Measurements from ENCODE around the gene ADRA2C. TPM values are rescaled to one million over a fixed set of nuclear protein-coding genes. Genes with fewer than 3 reads are reported as not detected.

The ADRA2C gene
- total RNA-seq, 1 donor from 2014 or later = 0.32 TPM

GRCh38 chr4:3729188-3729881 is 36.9 kb upstream of the ADRA2C start:
- no peak for DNase-seq (ENCODE audit: extremely low spot score, unreplicated experiment)
- no peaks in the 10 kb centered on the region for H3K36me3 Mint-ChIP-seq (ENCODE audit: unreplicated experiment)
- no peak for TF ChIP-seq CTCF (IDR thresholded peaks at IDR 0.05)

GRCh38 chr4:3729882-3730226 is 36.3 kb upstream of the ADRA2C start:
- Mint-ChIP-seq H3K4me3 (ENCODE audit: unreplicated experiment) (no peak overlapping the region), H3K27ac (ENCODE audit: unreplicated experiment) (no peak overlapping the region), H3K9me3 (ENCODE audit: unreplicated experiment) (no peaks in the 10 kb centered on the region), H3K4me1 (ENCODE audit: unreplicated experiment) (no peaks in the 10 kb centered on the region), H3K36me3 (ENCODE audit: unreplicated experiment) (no peaks in the 10 kb centered on the region), H3K27me3 (ENCODE audit: unreplicated experiment) (no peaks in the 10 kb centered on the region)
- no peak for DNase-seq (ENCODE audit: extremely low spot score, unreplicated experiment)
- TF ChIP-seq CTCF (IDR thresholded peaks at IDR 0.05) = no peak

More at GRCh38 chr4:3729188-3729881, 36.9 kb upstream of the ADRA2C start:
- no peaks in the 10 kb centered on the region for H3K27me3 Mint-ChIP-seq (ENCODE audit: unreplicated experiment)
- no peaks in the 10 kb centered on the region for H3K4me1 Mint-ChIP-seq (ENCODE audit: unreplicated experiment)
- no peak overlapping the region for H3K4me3 Mint-ChIP-seq (ENCODE audit: unreplicated experiment)
- H3K27ac Mint-ChIP-seq (ENCODE audit: unreplicated experiment) = no peak overlapping the region
- H3K9me3 Mint-ChIP-seq (ENCODE audit: unreplicated experiment) = no peaks in the 10 kb centered on the region

- Mint-ChIP-seq H3K27me3 (ENCODE audit: unreplicated experiment) (no peaks in the 10 kb centered on the region), H3K9me3 (ENCODE audit: unreplicated experiment) (no peaks in the 10 kb centered on the region), H3K4me3 (ENCODE audit: unreplicated experiment) (no peak overlapping the region), H3K27ac (ENCODE audit: unreplicated experiment) (no peak overlapping the region), H3K4me1 (ENCODE audit: unreplicated experiment) (no peaks in the 10 kb centered on the region), H3K36me3 (ENCODE audit: unreplicated experiment) (no peaks in the 10 kb centered on the region)
- TF ChIP-seq CTCF (IDR thresholded peaks at IDR 0.05) = no peak
- DNase-seq (ENCODE audit: extremely low spot score, unreplicated experiment) = no peak
Measured at GRCh38 chr4:3730422-3731190, 35.6 kb upstream of the ADRA2C start.

- no peak for TF ChIP-seq CTCF (IDR thresholded peaks at IDR 0.05)
- H3K36me3 Mint-ChIP-seq (ENCODE audit: unreplicated experiment) = no peaks in the 10 kb centered on the region
- H3K27me3 Mint-ChIP-seq (ENCODE audit: unreplicated experiment) = peaks cover 3% of the 10 kb centered on the region
- no peak overlapping the region for H3K4me3 Mint-ChIP-seq (ENCODE audit: unreplicated experiment)
- H3K4me1 Mint-ChIP-seq (ENCODE audit: unreplicated experiment) = no peaks in the 10 kb centered on the region
- H3K27ac Mint-ChIP-seq (ENCODE audit: unreplicated experiment) = no peak overlapping the region
- DNase-seq (ENCODE audit: extremely low spot score, unreplicated experiment) = no peak
- H3K9me3 Mint-ChIP-seq (ENCODE audit: unreplicated experiment) = peaks cover 4% of the 10 kb centered on the region
Measured at GRCh38 chr4:3732076-3733028, 33.8 kb upstream of the ADRA2C start.

Data from osteocyte (in vitro differentiated cells).